ENCODE data around the gene DPP4.

DNA sequence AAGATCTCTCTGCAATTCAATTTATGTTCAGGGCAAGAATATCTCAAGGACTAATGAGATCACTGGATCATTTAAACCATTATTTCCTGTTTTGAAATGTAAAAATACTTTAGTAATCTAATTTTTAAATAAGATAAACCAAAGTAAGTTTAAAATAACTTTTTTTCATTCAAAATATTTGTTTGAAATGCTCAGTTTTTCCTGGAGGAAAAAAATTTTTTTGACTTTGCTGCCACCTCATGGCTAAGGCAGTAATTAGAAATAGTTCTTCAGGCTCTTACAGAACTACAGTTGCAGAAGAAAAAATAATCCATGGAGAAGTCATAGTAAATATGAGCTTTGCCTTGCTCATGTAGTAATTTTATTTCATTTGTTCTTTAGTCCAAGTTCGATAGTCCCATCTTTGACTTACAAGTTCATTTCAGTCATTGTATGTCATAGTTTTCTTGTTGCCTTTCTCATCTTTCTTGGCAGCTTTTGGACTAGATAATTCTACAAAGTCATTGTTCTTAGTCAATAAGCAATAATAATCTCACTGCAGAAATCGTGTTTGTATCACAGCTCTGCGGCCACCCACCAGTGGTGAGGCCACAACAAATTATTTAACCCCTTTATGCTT lies 127.4 kb downstream of the DPP4 start:
- TF ChIP-seq, protein P1, sequence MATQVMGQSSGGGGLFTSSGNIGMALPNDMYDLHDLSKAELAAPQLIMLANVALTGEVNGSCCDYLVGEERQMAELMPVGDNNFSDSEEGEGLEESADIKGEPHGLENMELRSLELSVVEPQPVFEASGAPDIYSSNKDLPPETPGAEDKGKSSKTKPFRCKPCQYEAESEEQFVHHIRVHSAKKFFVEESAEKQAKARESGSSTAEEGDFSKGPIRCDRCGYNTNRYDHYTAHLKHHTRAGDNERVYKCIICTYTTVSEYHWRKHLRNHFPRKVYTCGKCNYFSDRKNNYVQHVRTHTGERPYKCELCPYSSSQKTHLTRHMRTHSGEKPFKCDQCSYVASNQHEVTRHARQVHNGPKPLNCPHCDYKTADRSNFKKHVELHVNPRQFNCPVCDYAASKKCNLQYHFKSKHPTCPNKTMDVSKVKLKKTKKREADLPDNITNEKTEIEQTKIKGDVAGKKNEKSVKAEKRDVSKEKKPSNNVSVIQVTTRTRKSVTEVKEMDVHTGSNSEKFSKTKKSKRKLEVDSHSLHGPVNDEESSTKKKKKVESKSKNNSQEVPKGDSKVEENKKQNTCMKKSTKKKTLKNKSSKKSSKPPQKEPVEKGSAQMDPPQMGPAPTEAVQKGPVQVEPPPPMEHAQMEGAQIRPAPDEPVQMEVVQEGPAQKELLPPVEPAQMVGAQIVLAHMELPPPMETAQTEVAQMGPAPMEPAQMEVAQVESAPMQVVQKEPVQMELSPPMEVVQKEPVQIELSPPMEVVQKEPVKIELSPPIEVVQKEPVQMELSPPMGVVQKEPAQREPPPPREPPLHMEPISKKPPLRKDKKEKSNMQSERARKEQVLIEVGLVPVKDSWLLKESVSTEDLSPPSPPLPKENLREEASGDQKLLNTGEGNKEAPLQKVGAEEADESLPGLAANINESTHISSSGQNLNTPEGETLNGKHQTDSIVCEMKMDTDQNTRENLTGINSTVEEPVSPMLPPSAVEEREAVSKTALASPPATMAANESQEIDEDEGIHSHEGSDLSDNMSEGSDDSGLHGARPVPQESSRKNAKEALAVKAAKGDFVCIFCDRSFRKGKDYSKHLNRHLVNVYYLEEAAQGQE (IDR thresholded peaks at IDR 0.05; ENCODE audit: unreplicated experiment) = no peak
- TF ChIP-seq EZH2 (IDR thresholded peaks at IDR 0.05; ENCODE audit: low read depth, unreplicated experiment) = no peak
- no peak for TF ChIP-seq CREB1 (CRISPR knock-in tag; IDR thresholded peaks at IDR 0.05; ENCODE audit: low read depth)

All from GM23338 (cell line).